AG10803 (cell line): ENCODE measurements around the gene MMS22L.

Experiments
- DNase-seq: peaks from one replicate; pipeline ENCODE4 v3.0.0; 2010; ENCODE audit warnings: low read depth
- H3K4me3 ChIP-seq: 2 replicates; pipeline ENCODE4 v1.5.1; 2011; ENCODE audit warnings: mild to moderate bottlenecking, low read length, control low read depth
- CTCF ChIP-seq: conservative IDR thresholded peaks from 2 replicates; pipeline ENCODE4 v1.5.1; 2011; ENCODE audit warnings: mild to moderate bottlenecking, low read length, control low read depth, inconsistent platforms

The MMS22L gene

DNA sequence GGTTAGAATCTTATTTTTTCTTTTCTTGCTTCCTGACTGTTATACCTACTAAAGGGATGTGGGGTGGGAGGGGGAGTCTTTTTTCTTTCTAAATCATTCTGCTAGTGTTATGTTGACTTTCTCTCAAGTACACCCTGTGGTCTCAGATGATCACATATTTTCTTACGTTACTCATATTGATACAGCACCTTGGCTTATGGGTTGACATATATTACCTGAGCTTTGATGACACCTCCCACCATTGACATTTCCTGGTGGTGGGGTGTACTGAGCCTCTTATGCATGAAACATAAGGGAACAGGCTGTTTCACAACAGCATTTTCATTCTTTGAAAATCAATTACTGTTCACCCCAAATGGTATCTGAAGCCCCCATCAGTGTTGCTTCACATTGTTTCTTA lies 169.8 kb downstream of the MMS22L start:
- TF ChIP-seq CTCF, result no peak
- no peak for DNase-seq
- H3K4me3 ChIP-seq, result no peak overlapping the region

DNA sequence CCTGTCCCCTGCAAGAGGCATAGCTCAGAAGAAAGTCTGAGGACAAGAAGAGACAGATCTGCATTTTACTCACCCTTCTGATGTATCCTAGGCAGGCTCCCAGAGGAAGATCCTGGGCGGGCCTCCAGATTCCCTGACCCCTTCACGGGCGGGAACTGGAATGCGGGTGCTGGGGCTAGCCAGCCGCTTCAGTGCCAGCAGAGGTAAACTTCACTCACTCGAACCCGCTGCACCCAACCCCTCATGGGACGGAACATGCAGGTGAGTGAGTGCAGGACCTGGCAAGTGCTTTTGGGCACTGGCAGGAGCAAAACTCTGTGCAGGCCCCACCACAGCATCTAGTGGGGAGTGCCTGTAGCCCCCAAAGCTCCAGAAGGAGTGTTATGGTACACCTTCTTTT lies 171.8 kb downstream of the MMS22L start:
- TF ChIP-seq CTCF, result no peak
- no peak for DNase-seq
- H3K4me3 ChIP-seq, result no peak overlapping the region

GRCh38 chr6:97110626-97111025 lies 172.4 kb downstream of the MMS22L start:
- TF ChIP-seq CTCF, result no peak
- no peak for DNase-seq
- no peak overlapping the region for H3K4me3 ChIP-seq

GRCh38 chr6:97110149-97110548 lies 172.9 kb downstream of the MMS22L start:
- H3K4me3 ChIP-seq, result no peak overlapping the region
- no peak for DNase-seq
- no peak for TF ChIP-seq CTCF

DNA sequence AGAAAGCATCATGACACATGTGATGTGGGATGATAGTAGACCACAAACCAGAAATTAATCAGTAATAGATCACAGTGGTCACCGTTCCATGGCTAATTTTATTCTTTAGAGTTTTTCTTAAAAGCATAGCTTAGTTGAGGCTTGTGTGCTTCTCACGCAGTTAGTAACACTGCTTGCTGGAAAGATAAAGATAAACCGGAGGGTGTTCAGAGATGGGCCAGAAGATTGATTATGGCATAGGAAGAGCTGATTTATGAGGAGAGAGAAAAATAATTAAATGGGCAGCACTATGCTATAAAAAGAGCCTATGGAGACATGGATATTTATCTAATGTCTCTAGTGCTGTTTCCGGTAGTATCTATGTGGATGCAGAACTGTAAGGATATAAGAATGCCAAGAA lies 173.6 kb downstream of the MMS22L start:
- DNase-seq, result no peak
- no peak for TF ChIP-seq CTCF
- H3K4me3 ChIP-seq, result no peak overlapping the region

GRCh38 chr6:97102145-97102790 lies 180.7 kb downstream of the MMS22L start:
- no peak overlapping the region for H3K4me3 ChIP-seq
- TF ChIP-seq CTCF, result no peak
- no peak for DNase-seq

DNA sequence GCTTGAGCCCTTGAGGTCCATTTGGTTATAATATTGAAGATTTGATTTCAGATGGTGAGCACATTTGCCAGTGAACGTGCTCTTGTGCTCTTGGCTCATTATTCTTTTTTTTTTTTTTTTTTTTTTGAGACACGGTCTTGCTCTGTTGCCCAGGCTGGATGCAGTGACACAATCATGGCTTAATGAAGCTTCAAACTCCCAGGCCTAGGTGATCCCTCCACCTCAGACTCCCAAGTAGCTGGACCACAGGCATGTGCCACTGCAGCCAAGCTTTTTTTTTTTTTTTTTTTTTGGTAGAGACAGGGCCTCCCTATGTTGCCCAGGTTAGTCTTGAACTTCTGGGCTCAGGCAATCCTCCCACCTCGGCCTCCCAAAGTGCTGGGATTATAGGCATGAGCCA lies 182.3 kb downstream of the MMS22L start:
- DNase-seq, result no peak
- TF ChIP-seq CTCF, result no peak
- H3K4me3 ChIP-seq, result no peak overlapping the region
